ENCODE data around the gene ADAMTS12. TPM values are rescaled to one million over a fixed set of nuclear protein-coding genes. Genes with fewer than 3 reads are reported as not detected.

Gene ADAMTS12
- total RNA-seq, 1 experiment from 2014 or later, result 0.18 TPM

- H3K27ac ChIP-seq (ENCODE audit: low read length), result no peak overlapping the region
- TF ChIP-seq EZH2 (IDR thresholded peaks at IDR 0.05; ENCODE audit: low read length, unreplicated experiment) (no peak), CTCF (conservative IDR thresholded peaks at IDR 0.05; ENCODE audit: low read depth, low read length) (no peak), EZH2phosphoT487 (IDR thresholded peaks at IDR 0.05; ENCODE audit: borderline replicate concordance, low read length) (no peak)
- H3K9ac ChIP-seq (ENCODE audit: low read length), result no peak overlapping the region
- no peak overlapping the region for H3K4me2 ChIP-seq (ENCODE audit: low read length)
- H3K9me3 ChIP-seq (ENCODE audit: low read length), result no peaks in the 10 kb centered on the region
- H2AFZ ChIP-seq (ENCODE audit: low read length), result no peak overlapping the region
- no peaks in the 10 kb centered on the region for H3K79me2 ChIP-seq (ENCODE audit: low read length)
- H3F3A ChIP-seq (ENCODE audit: low read length, unreplicated experiment), result no peaks in the 10 kb centered on the region
- intact Hi-C loops (cut with micrococcal nuclease), result no loop called here
- H3K36me3 ChIP-seq (ENCODE audit: low read depth, low read length), result no peaks in the 10 kb centered on the region
- ChIA-PET POLR2A (ENCODE audit: unreplicated experiment) (no interaction called here), CTCF (interaction anchor here (0.6 kb wide), 1 partner anchor 9 kb away, joined by 4 read pairs; no protein-coding TSS in a partner anchor)
- no TSS peak for BruUV-seq (replicated peaks)
- H3K9me2 ChIP-seq (replicated peaks; ENCODE audit: low read length), result no peaks in the 10 kb centered on the region
- no peaks in the 10 kb centered on the region for H3K4me1 ChIP-seq (ENCODE audit: insufficient read depth, low read length)
- H3K4me3 ChIP-seq (ENCODE audit: low read length), result no peak overlapping the region
- H4K20me1 ChIP-seq (ENCODE audit: low read length), result no peaks in the 10 kb centered on the region
- H3K27me3 ChIP-seq (ENCODE audit: low read length), result no peaks in the 10 kb centered on the region
- no peak for ATAC-seq
- no peak for DNase-seq
Observed at GRCh38 chr5:33684496-33685159, 207.2 kb downstream of the ADAMTS12 start.

GRCh38 chr5:33679791-33680190 is 212.0 kb downstream of the ADAMTS12 start:
- H3F3A ChIP-seq (ENCODE audit: low read length, unreplicated experiment), result no peaks in the 10 kb centered on the region
- no peaks in the 10 kb centered on the region for H3K36me3 ChIP-seq (ENCODE audit: low read depth, low read length)
- DNase-seq, result no peak
- no peaks in the 10 kb centered on the region for H4K20me1 ChIP-seq (ENCODE audit: low read length)
- H3K9me3 ChIP-seq (ENCODE audit: low read length), result no peaks in the 10 kb centered on the region
- H3K79me2 ChIP-seq (ENCODE audit: low read length), result no peaks in the 10 kb centered on the region
- no peak overlapping the region for H3K4me3 ChIP-seq (ENCODE audit: low read length)
- H3K27me3 ChIP-seq (ENCODE audit: low read length), result 0 out of 2 replicates have a peak, but pooled peaks cover 3% of the 10 kb centered on the region
- no peak overlapping the region for H3K27ac ChIP-seq (ENCODE audit: low read length)
- no peak overlapping the region for H3K4me2 ChIP-seq (ENCODE audit: low read length)
- TF ChIP-seq EZH2 (IDR thresholded peaks at IDR 0.05; ENCODE audit: low read length, unreplicated experiment), result no peak
- TF ChIP-seq EZH2phosphoT487 (IDR thresholded peaks at IDR 0.05; ENCODE audit: borderline replicate concordance, low read length), result no peak
- TF ChIP-seq CTCF (conservative IDR thresholded peaks at IDR 0.05; ENCODE audit: low read depth, low read length), result no peak
- H3K4me1 ChIP-seq (ENCODE audit: insufficient read depth, low read length), result no peaks in the 10 kb centered on the region
- no peak for ATAC-seq
- H3K9me2 ChIP-seq (replicated peaks; ENCODE audit: low read length), result no peaks in the 10 kb centered on the region
- POLR2A ChIA-PET (ENCODE audit: unreplicated experiment), result no interaction called here
- H3K9ac ChIP-seq (ENCODE audit: low read length), result no peak overlapping the region
- CTCF ChIA-PET, result no interaction called here
- H2AFZ ChIP-seq (ENCODE audit: low read length), result no peak overlapping the region
- no TSS peak for BruUV-seq (replicated peaks)
- intact Hi-C loops (cut with micrococcal nuclease), result no loop called here

- POLR2A ChIA-PET (ENCODE audit: unreplicated experiment), result no interaction called here
- Histone ChIP-seq H3K27ac (ENCODE audit: low read length) (no peak overlapping the region), H3K9me2 (replicated peaks; ENCODE audit: low read length) (no peaks in the 10 kb centered on the region), H3K4me2 (ENCODE audit: low read length) (no peak overlapping the region), H3K9me3 (ENCODE audit: low read length) (no peaks in the 10 kb centered on the region), H3K4me1 (ENCODE audit: insufficient read depth, low read length) (no peaks in the 10 kb centered on the region), H4K20me1 (ENCODE audit: low read length) (no peaks in the 10 kb centered on the region), H3K36me3 (ENCODE audit: low read depth, low read length) (no peaks in the 10 kb centered on the region), H3K79me2 (ENCODE audit: low read length) (no peaks in the 10 kb centered on the region), H3F3A (ENCODE audit: low read length, unreplicated experiment) (no peaks in the 10 kb centered on the region), H3K4me3 (ENCODE audit: low read length) (no peak overlapping the region), H3K27me3 (ENCODE audit: low read length) (0 out of 2 replicates have a peak, but pooled peaks cover 3% of the 10 kb centered on the region), H2AFZ (ENCODE audit: low read length) (no peak overlapping the region), H3K9ac (ENCODE audit: low read length) (no peak overlapping the region)
- TF ChIP-seq EZH2 (IDR thresholded peaks at IDR 0.05; ENCODE audit: low read length, unreplicated experiment), result no peak
- TF ChIP-seq EZH2phosphoT487 (IDR thresholded peaks at IDR 0.05; ENCODE audit: borderline replicate concordance, low read length), result no peak
- TF ChIP-seq CTCF (conservative IDR thresholded peaks at IDR 0.05; ENCODE audit: low read depth, low read length), result no peak
- intact Hi-C loops (cut with micrococcal nuclease), result no loop called here
- DNase-seq, result no peak
- CTCF ChIA-PET, result interaction anchor here (0.6 kb wide), 1 partner anchor 8 kb away, joined by 4 read pairs; no protein-coding TSS in a partner anchor
- no TSS peak for BruUV-seq (replicated peaks)
- no peak for ATAC-seq
Observed at GRCh38 chr5:33675958-33676464, 215.8 kb downstream of the ADAMTS12 start.
